HG03103 (cell line): ENCODE data around the gene FXYD1.
"Not testable (repeated sequence)": the region's sequence is repeated elsewhere in the genome, so short reads cannot be mapped to it uniquely, and the experiment has no call there.

Experiments
- ATAC-seq: cut with Tn5 transposase; IDR thresholded peaks from one replicate; pipeline ENCODE4 v1.9.1; 2021; ENCODE audit warnings: low read depth; ENCODE audit not compliant: unreplicated experiment

The FXYD1 gene

GRCh38 chr19:35123573-35123972, 15.1 kb upstream of the FXYD1 start:
- no peak for ATAC-seq

- ATAC-seq, result no peak
Observed at GRCh38 chr19:35124098-35125060, 14.2 kb upstream of the FXYD1 start.

GRCh38 chr19:35125270-35125717, 13.3 kb upstream of the FXYD1 start:
- ATAC-seq, result no peak

- ATAC-seq, result no peak
Observed at GRCh38 chr19:35125749-35126623, 12.6 kb upstream of the FXYD1 start.

GRCh38 chr19:35126624-35126959, 12.0 kb upstream of the FXYD1 start:
- ATAC-seq, result no peak

- ATAC-seq, result no peak
Observed at GRCh38 chr19:35127871-35128270, 10.8 kb upstream of the FXYD1 start.

GRCh38 chr19:35128398-35129057, 10.1 kb upstream of the FXYD1 start:
- no peak for ATAC-seq

- not testable (repeated sequence) for ATAC-seq
Observed at GRCh38 chr19:35129724-35130274, 8.8 kb upstream of the FXYD1 start.

GRCh38 chr19:35130761-35131720, 7.6 kb upstream of the FXYD1 start:
- ATAC-seq, result no peak

GRCh38 chr19:35132254-35132653, 6.4 kb upstream of the FXYD1 start:
- ATAC-seq, result no peak

- ATAC-seq, result no peak
Observed at GRCh38 chr19:35133826-35134225, 4.8 kb upstream of the FXYD1 start.

GRCh38 chr19:35134601-35135242, 3.9 kb upstream of the FXYD1 start, which contains the start of gene LGI4:
Gene LGI4, minus strand, starts transcription at chr19:35135059. Its CDS starts 379 bp downstream, at chr19:35134680.
- ATAC-seq, result no peak

GRCh38 chr19:35135389-35135909, 3.2 kb upstream of the FXYD1 start:
- no peak for ATAC-seq

GRCh38 chr19:35136231-35136630, 2.4 kb upstream of the FXYD1 start:
- ATAC-seq, result no peak

- ATAC-seq, result no peak
Observed at GRCh38 chr19:35136977-35137702, 1.5 kb upstream of the FXYD1 start.

- no peak for ATAC-seq
Observed at GRCh38 chr19:35140207-35140961, 1.8 kb downstream of the FXYD1 start.
